GM18870 (cell line): Measurements from ENCODE around the gene NSUN4.

ENCODE experiments used
- ATAC-seq: cut with Tn5 transposase; IDR thresholded peaks from one replicate; pipeline ENCODE4 v1.9.1; 2021; ENCODE audit warnings: moderate library complexity; ENCODE audit not compliant: unreplicated experiment

The NSUN4 gene

DNA sequence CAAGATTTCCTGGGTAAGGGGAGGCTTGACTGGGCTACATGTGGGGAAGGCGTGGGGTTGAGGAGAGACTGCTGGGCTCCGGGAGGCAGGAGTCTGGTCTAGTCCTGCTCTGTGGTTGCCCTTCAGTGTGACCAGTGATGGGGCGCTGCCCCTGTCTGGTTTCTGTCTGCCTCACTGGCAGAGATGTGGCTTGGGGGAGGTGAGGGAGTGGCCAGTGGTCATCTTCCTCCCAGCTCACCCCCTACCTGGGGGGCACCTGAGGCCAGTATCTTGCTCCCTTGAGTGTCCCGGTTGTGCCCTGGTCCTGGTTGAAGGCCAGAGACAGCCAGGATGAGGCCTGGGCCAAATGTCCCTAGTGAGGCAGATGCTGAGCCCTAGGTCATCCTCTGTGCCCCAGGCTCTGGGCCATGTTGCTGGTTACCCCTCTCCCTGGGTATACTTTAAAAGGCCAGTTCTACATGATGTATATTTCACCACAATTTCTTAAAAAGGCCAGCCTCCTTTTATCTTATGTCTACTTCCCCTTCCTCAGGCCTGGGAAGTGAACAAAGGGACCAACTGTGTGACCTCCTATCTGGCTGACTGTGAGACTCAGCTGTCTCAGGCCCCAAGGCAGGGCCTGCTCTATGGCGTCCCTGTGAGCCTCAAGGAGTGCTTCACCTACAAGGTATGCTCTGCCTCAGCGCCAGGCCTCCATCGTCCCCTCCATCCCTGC, 64.0 kb downstream of the NSUN4 start:
- no peak for ATAC-seq

DNA sequence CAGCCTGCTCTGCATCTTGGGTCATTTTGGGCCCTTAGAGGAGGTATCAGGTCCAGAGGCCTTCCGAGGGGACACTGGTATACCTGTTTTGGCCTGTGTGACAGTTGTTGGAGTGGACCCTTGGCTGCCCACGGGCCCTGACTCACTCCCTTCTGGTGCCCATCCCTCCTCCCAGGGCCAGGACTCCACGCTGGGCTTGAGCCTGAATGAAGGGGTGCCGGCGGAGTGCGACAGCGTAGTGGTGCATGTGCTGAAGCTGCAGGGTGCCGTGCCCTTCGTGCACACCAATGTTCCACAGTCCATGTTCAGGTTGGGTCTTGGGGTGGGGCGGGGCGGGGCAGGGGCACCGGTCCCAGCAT, 64.6 kb downstream of the NSUN4 start:
- ATAC-seq: no peak

GRCh38 chr1:46405724-46406123, 65.1 kb downstream of the NSUN4 start:
- no peak for ATAC-seq

DNA sequence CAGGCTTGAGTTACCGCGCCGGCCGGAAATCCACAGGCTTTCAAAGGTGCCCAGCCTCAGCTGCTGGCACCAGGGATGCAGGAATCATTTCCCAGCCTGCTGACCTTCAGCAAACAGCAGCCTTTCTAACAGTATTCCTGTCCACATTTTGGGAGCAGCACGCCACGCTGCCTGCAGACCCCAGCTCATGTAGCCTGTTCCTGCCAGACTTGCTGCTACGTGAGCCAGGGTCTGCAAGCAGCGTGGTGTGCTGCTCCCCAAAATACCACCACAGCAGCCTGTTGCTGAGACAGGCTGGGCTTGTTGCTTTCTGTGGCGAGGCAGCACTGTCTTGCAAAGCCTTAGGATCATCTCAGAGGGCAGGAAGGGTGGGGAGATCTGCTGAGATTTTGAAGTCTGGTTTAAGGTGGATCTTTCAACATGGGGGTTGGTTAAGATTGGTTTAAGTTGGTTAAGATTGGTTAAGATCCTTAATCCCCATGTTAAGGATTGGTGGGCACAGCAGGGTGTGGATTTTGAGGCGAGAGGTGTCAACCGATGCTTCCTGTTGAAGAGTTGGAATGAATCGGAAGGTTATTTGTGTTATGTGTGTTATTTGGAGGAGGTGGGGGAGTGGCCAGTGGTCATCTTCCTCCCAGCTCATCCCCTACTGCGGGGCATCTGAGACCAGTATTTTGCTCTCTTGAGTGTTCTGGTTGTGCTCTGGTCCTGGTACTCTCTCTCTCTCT, 66.4 kb downstream of the NSUN4 start:
- no peak for ATAC-seq

GRCh38 chr1:46407636-46408035, 67.0 kb downstream of the NSUN4 start:
- ATAC-seq: no peak

GRCh38 chr1:46408356-46409062, 67.9 kb downstream of the NSUN4 start:
- ATAC-seq: no peak

DNA sequence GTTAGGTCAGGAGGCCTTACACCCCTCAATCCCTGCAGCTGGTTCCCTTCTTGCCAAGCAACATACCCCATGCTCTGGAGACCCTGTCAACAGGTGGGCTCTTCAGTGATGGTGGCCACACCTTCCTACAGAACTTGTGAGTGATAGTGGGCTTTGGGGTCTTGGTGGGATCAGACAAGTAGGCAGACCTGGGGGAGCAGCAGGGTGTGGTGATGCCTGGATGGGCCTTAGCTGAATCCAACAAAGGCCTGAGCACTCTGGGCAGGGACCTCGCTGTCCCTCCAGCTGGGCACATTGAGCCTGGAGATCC, 68.4 kb downstream of the NSUN4 start:
- no peak for ATAC-seq

DNA sequence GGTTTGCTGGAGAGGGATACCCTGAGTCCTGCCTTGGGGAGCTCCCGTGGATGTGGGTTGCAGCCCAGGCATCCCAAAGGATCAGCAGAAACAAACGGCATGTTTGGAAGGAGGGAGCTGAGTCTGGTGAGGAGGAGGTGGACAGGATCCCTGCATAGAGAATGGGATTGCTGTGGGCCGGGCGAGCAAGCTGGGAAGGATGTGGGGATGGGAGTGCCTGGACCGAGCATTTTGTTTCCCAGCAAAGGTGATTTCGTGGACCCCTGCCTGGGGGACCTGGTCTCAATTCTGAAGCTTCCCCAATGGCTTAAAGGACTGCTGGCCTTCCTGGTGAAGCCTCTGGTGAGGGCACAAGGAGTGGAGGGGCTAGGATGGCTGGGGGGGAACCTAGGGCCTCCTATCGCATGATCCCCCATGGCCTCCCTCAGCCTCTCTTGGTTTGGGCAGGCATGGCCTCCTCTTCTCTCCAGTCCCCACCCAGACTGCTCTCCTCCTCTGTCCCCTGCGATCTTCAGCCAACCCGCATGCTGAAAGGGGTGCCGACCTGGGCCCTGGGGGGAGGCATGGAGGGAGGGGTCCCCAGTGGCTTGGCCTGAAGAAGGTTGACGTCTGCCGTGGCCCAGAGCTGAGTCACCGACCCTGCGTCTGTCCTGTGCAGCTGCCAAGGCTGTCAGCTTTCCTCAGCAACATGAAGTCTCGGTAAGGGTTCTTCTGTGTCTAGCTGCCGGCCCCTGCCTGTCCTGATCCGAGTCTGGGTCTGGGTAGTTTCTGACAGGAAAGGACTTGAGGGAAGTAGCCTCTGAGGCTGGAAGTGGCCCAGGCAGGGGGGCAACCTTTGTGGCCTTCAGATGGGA, 69.8 kb downstream of the NSUN4 start:
- no peak for ATAC-seq

- no peak for ATAC-seq
These were observed 70.4 kb downstream of the NSUN4 start for GRCh38 chr1:46411010-46411405.
